GM12874 (cell line): ENCODE results near the gene PRR16.

Source experiments
- TF ChIP-seq, protein P1 (sequence below): IDR thresholded peaks from 2 replicates; pipeline ENCODE4 v1.5.1; 2011; ENCODE audit warnings: low read depth, mild to moderate bottlenecking, control low read depth, low read length, moderate library complexity; ENCODE audit not compliant: insufficient read depth

The PRR16 gene

DNA sequence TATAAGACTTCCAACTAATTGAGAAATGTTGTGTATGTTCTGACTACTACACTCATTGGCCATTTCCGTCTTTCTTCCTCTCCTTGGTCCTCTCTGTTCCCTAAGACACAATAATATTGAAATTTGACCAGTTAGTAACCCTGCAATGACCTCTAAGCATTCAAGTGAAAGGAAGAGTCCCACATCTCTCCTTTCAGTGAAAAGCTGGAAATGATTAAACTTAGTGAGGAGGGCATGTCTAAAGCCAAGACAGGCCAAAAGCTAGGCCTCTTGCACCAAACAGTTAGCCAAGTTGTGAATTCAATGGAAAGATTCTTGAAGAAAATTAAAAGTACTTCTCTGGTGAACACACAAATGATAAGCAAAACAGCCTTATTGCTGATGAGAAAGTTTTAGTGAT lies 122.5 kb downstream of the PRR16 start:
- TF ChIP-seq, protein P1, sequence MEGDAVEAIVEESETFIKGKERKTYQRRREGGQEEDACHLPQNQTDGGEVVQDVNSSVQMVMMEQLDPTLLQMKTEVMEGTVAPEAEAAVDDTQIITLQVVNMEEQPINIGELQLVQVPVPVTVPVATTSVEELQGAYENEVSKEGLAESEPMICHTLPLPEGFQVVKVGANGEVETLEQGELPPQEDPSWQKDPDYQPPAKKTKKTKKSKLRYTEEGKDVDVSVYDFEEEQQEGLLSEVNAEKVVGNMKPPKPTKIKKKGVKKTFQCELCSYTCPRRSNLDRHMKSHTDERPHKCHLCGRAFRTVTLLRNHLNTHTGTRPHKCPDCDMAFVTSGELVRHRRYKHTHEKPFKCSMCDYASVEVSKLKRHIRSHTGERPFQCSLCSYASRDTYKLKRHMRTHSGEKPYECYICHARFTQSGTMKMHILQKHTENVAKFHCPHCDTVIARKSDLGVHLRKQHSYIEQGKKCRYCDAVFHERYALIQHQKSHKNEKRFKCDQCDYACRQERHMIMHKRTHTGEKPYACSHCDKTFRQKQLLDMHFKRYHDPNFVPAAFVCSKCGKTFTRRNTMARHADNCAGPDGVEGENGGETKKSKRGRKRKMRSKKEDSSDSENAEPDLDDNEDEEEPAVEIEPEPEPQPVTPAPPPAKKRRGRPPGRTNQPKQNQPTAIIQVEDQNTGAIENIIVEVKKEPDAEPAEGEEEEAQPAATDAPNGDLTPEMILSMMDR, result no peak

GRCh38 chr5:120591911-120592310 lies 127.8 kb downstream of the PRR16 start:
- TF ChIP-seq, protein P1, result no peak

- TF ChIP-seq, protein P1, result no peak
Measured at GRCh38 chr5:120599576-120599975, 135.5 kb downstream of the PRR16 start.

DNA sequence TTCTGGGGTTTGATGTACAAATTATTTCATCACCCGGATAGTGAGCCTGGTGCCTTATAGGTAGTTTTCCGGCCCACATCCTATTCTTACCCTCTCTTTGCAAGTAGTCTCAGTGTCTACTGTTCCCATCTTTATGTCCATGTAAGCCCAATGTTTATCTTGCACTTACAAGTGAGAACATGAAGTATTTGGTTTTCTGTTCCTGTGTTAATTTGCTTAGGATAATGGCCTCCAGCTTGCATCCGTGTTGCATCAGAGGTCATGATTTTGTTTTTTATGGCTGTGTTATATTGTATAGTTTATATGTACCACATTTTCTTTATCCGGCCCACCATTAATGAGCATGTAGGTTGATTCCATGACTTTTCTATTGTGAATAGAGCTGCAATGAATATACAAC lies 136.5 kb downstream of the PRR16 start:
- TF ChIP-seq, protein P1, result no peak

- TF ChIP-seq, protein P1, result no peak
Measured at GRCh38 chr5:120602033-120602432, 137.9 kb downstream of the PRR16 start.

DNA sequence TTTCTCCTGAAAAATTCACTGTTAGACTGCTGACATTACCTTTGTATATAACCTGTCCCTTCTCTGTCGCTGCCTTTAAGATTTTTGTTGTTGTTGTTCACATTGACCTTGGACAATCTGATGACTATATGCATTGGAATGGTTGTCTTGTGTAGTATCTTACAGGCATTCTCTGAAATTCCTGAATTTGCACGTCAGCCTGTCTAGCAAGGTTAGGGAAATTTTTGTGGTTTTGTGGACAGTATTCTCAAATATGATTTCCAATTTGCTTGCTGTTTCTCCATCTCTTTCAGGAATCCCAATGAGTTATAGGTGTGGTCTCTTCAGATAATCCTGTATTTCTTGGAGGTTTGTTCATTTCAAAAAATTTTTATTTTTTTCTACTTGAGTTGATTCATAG lies 140.8 kb downstream of the PRR16 start:
- TF ChIP-seq, protein P1, result no peak

DNA sequence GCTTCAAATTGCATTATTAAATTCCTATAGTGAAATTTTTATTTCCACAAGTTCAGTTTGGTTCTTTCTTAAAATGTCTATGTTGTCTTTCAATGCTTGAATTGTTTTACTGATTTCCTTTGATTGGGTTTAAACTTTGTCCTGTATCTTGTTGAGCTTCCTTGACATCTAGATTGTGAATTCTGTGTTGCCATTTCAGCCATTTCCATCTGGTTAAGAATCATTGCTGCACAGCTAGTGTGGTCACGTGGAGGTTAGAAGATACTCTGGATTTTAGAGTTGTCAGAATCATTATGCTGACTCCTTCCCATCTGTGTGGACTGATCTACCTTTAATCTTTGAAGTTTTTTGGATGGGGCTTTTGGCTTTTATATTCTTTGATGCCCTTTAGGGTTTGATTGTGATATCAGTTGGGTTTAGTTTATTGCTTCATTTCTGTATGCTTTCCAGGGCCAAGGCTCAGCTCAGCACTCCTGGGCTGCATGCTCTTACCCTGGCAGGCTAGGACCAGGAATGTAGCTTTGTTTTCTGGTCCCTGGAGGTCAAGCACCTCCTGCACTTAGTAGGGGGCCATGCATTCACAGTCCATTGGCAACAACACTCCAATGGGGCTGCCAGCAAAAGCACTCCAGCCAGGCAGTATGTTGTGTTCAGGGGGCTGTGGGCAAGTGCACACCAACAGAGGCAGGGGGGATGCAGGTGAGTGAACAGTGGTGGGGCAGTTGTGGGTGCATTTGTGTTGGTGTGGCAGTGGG lies 141.4 kb downstream of the PRR16 start:
- TF ChIP-seq, protein P1, result no peak

DNA sequence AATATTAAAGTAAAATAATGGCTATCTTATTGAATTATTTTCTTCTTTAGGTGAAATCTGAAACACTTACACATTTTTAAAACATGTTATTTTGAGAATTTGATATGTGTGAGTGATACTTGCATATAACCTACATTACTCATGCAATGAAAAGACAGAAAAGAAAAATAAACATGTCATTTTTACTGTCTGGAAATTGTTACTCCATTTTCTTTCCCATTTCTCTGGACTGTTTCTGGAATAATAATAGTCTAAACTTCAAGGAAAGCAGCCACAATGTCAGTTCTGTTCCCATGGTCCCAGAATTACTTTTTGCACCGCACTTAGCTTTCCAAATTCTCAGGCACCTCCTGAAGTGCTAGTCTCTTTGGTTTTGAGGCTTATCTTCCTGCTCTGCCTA lies 145.5 kb downstream of the PRR16 start:
- TF ChIP-seq, protein P1, result no peak
